Hepatocyte (in vitro differentiated cells): ENCODE data around the gene SCART1. TPM values are rescaled to one million over a fixed set of nuclear protein-coding genes. Genes with fewer than 3 reads are reported as not detected.

Experiments
- DNase-seq: peaks from one replicate; pipeline ENCODE4 v3.0.0-alpha.2; 2016; ENCODE audit warnings: low spot score
- H2AFZ ChIP-seq: fragments of 200-600 bp; sonication (generic); 2 replicates; pipeline ENCODE4 v1.6.0; 2016; ENCODE audit warnings: antibody characterized with exemption, mild to moderate bottlenecking
- H3K27ac ChIP-seq: fragments of 200-600 bp; sonication (generic); 2 replicates; pipeline ENCODE4 v1.5.1; 2016; ENCODE audit warnings: mild to moderate bottlenecking
- H3K27me3 ChIP-seq: fragments of 200-600 bp; sonication (generic); 2 replicates; pipeline ENCODE4 v1.6.1; 2016
- H3K36me3 ChIP-seq: fragments of 200-600 bp; sonication (generic); replicated peaks from 2 replicates; pipeline ENCODE4 v1.5.1; 2016; ENCODE audit warnings: low read depth; ENCODE audit not compliant: insufficient read depth
- H3K4me1 ChIP-seq: fragments of 200-600 bp; sonication (generic); 2 replicates; pipeline ENCODE4 v1.5.1; 2016; ENCODE audit warnings: mild to moderate bottlenecking, moderate library complexity; ENCODE audit not compliant: insufficient read depth
- H3K4me2 ChIP-seq: fragments of 200-600 bp; sonication (generic); 2 replicates; pipeline ENCODE4 v1.6.0; 2016
- H3K4me3 ChIP-seq: fragments of 200-600 bp; sonication (generic); 2 replicates; pipeline ENCODE4 v1.5.1; 2016; ENCODE audit warnings: mild to moderate bottlenecking
- H3K79me2 ChIP-seq: fragments of 200-600 bp; sonication (generic); 2 replicates; pipeline ENCODE4 v1.6.0; 2017; ENCODE audit warnings: mild to moderate bottlenecking
- H3K9me2 ChIP-seq: fragments of 200-600 bp; sonication (generic); replicated peaks from 2 replicates; pipeline ENCODE4 v1.6.0; 2017; ENCODE audit warnings: mild to moderate bottlenecking; ENCODE audit not compliant: insufficient read depth
- H3K9me3 ChIP-seq: fragments of 200-600 bp; sonication (generic); 2 replicates; pipeline ENCODE4 v1.5.1; 2016; ENCODE audit warnings: low read depth, mild to moderate bottlenecking
- H4K20me1 ChIP-seq: fragments of 200-600 bp; sonication (generic); 2 replicates; pipeline ENCODE4 v1.6.0; 2016; ENCODE audit warnings: mild to moderate bottlenecking; ENCODE audit not compliant: insufficient read depth, poor library complexity, severe bottlenecking
- EZH2 ChIP-seq: fragments of 200-600 bp; sonication (generic); IDR thresholded peaks from 2 replicates; pipeline ENCODE4 v1.6.1; 2016; ENCODE audit warnings: antibody characterized with exemption, mild to moderate bottlenecking, borderline replicate concordance
- EZH2phosphoT487 ChIP-seq: fragments of 200-600 bp; sonication (generic); IDR thresholded peaks from one replicate; pipeline ENCODE4 v1.6.1; 2018; ENCODE audit warnings: antibody characterized with exemption, mild to moderate bottlenecking, low read depth, moderate library complexity; ENCODE audit not compliant: unreplicated experiment, severe bottlenecking
- WGBS: methylation state at CpG from one replicate; pipeline ENCODE4 v1.1.6; 2016; ENCODE audit warnings: low lambda C conversion rate; ENCODE audit errors: missing lambda C conversion rate; 5-methylcytosine and 5-hydroxymethylcytosine counted together
- polyA plus RNA-seq: library from polyadenylated mRNA; unstranded; fragments of >200 nt; fragmentation: Nextera tagmentation; extraction: Ambion mirVana; gene quantifications from 2 replicates; pipeline ENCODE4 v1.2.1, GENCODE V29; 2016
- total RNA-seq: library from RNA; depleted of rRNA; stranded (reverse); fragments of >200 nt; gene quantifications from 2 replicates; pipeline ENCODE4 v1.2.3, GENCODE V29; 2014
- TF ChIP-seq, protein P1 (sequence below): fragments of 200-600 bp; sonication (generic); IDR thresholded peaks from 2 replicates; pipeline ENCODE4 v1.5.1; 2016; ENCODE audit warnings: antibody characterized with exemption, mild to moderate bottlenecking; ENCODE audit not compliant: poor library complexity

The SCART1 gene
- total and polyA plus RNA-seq, 2 experiments from 2014 or later, result 0.63 to 1.00 TPM

DNA sequence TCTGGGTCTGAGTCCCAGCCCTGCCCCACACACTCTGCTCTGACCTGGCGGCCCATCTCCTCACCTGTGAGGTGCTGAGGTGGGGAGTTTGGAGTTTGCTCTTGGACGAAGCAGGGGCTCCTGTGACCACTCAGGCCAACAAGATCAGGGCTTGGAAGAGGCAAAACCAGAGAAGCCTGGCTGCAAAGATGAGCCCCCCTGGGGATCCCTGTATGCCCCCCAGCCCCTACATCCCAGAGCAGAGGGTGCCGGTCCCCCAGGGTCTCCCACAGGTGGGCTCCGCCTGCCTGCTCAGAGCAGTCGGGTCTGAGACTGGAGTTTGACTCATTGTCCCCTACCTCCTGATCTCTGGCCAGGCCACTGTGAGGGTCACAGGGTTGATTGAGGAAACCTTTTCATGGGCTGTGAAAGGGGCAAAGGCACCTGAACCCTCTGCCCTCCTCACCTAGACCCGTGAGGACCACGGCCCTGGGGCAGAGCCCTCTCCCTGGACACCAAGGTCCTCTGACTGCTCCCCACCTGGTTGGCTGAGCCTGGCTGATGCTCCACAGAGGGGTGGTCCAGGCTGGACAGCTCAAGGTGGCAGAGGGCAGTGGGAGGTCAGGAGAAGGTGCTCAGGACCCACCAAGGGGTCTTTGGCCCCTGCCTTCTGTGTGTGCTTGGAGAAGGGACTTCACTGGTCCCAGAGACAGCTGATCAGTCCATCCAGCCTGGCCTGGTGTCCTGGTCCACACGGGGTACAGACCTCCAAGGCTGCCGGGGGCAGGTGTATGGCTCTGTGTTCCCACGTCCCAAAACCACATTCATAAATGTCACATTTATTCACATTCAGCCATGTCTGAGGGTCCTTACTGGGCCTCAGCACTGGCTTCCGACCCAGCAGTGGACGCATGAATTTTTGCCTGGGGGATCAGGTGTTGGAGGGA lies 9.1 kb upstream of the SCART1 start:
- 84% methylated on average over 12 of the region's 12 CpGs for WGBS
- no peak for TF ChIP-seq EZH2
- TF ChIP-seq EZH2phosphoT487, result no peak
- no peak for DNase-seq

DNA sequence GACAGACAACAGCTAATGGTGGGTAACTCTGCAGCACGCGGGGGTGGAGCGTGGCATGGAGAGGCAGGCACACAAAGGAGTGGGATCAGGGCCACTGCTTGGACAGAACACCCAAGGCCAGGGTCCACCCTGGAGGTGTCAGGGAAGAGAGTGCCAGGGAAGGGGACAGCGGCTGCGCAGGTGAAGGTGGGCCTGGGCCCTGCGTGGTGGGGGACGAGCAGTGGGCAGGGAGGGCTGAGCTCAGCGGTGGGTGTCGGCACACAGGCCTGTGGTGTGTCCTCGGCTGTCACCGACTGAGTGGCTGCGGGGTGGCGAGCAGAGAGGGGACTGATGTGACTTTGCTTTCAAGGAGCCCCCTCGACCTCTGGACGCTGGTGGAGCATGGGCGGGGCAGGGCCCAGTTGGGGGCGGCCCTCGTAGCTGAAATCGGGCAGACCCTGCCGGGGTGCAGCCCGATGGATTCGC lies 8.4 kb upstream of the SCART1 start:
- Histone ChIP-seq H3K9me2 (no peaks in the 10 kb centered on the region), H2AFZ (no peak overlapping the region), H3K36me3 (no peaks in the 10 kb centered on the region), H3K4me2 (no peak overlapping the region), H3K27ac (no peak overlapping the region), H3K9me3 (peaks cover 17% of the 10 kb centered on the region), H4K20me1 (no peaks in the 10 kb centered on the region), H3K27me3 (no peaks in the 10 kb centered on the region), H3K4me3 (no peak overlapping the region), H3K79me2 (no peaks in the 10 kb centered on the region), H3K4me1 (no peaks in the 10 kb centered on the region)
- TF ChIP-seq, protein P1, sequence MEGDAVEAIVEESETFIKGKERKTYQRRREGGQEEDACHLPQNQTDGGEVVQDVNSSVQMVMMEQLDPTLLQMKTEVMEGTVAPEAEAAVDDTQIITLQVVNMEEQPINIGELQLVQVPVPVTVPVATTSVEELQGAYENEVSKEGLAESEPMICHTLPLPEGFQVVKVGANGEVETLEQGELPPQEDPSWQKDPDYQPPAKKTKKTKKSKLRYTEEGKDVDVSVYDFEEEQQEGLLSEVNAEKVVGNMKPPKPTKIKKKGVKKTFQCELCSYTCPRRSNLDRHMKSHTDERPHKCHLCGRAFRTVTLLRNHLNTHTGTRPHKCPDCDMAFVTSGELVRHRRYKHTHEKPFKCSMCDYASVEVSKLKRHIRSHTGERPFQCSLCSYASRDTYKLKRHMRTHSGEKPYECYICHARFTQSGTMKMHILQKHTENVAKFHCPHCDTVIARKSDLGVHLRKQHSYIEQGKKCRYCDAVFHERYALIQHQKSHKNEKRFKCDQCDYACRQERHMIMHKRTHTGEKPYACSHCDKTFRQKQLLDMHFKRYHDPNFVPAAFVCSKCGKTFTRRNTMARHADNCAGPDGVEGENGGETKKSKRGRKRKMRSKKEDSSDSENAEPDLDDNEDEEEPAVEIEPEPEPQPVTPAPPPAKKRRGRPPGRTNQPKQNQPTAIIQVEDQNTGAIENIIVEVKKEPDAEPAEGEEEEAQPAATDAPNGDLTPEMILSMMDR, result no peak
- no peak for TF ChIP-seq EZH2phosphoT487
- no peak for TF ChIP-seq EZH2
- 90% methylated on average over 21 of the region's 22 CpGs for WGBS
- no peak for DNase-seq

More for the DNA sequence above, 9.1 kb upstream of the SCART1 start:
- no peaks in the 10 kb centered on the region for H4K20me1 ChIP-seq
- H3K27ac ChIP-seq, result no peak overlapping the region
- no peaks in the 10 kb centered on the region for H3K79me2 ChIP-seq
- H3K27me3 ChIP-seq, result no peaks in the 10 kb centered on the region
- no peak overlapping the region for H2AFZ ChIP-seq
- H3K4me1 ChIP-seq, result no peaks in the 10 kb centered on the region
- no peak overlapping the region for H3K4me3 ChIP-seq
- H3K9me3 ChIP-seq, result peaks cover 17% of the 10 kb centered on the region
- no peaks in the 10 kb centered on the region for H3K36me3 ChIP-seq
- no peaks in the 10 kb centered on the region for H3K9me2 ChIP-seq
- H3K4me2 ChIP-seq, result no peak overlapping the region

DNA sequence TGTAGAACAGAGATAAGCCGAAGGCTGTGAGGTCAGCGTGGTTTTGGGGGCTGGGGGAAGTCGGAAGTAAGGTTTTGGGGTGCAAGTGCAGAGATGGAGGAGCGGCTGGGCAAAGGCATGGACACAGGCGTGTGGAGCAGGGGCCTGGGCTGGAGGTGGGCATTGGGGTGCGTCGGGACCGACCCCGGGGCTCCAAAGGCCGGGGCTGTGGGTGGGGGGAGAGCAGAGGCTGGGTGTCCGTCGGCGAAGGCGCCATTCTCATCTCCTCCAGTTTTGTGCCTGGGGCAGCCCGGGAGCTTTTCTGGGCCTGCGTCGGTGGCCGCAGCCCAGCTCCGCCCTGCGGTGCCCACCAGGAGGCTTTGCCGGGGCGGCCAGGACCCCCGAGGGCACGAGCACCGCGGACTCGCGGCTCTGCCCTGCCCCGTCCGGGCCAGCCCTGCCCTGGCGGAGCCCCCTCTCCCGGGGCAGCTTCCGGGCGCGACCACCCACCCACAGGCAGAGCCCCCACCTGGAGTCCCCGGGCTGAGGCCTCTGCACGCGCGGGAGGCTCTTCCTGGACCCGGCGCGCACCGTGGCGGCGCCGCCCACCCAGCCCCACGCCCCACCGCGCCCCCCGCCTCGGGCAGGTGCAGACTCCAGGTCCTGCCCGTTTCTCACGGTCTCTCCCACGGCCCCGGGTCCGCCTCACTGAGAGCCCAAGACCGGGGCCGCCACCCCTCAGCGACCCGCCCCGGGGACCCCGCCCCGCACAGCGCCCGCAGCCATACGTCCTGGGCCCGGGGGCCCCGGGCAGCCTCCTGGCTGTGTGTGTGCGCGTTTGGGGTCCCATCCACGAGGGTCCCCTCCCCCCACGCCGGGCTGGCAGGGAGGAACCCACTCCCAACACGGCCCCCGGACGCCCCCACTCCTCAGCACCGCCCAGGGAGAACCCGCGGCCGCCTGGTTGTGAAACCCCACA lies 7.7 kb upstream of the SCART1 start:
- Histone ChIP-seq H3K9me2 (no peaks in the 10 kb centered on the region), H3K36me3 (no peaks in the 10 kb centered on the region), H4K20me1 (no peaks in the 10 kb centered on the region), H3K9me3 (peaks cover 17% of the 10 kb centered on the region), H3K27ac (no peak overlapping the region), H3K4me1 (no peaks in the 10 kb centered on the region), H3K79me2 (no peaks in the 10 kb centered on the region), H3K4me2 (no peak overlapping the region), H3K27me3 (no peaks in the 10 kb centered on the region), H2AFZ (no peak overlapping the region), H3K4me3 (no peak overlapping the region)
- peak; percentile 5 for DNase-seq
- WGBS, result 93% methylated on average over 20 of the region's 80 CpGs
- no peak for TF ChIP-seq EZH2
- no peak for TF ChIP-seq EZH2phosphoT487
- TF ChIP-seq, protein P1, result no peak
